GM12878 (cell line): Measurements from ENCODE around the gene TDRKH. TPM values are rescaled to one million over a fixed set of nuclear protein-coding genes. Genes with fewer than 3 reads are reported as not detected.

Source experiments
- ATAC-seq: fragments of 200-7000 bp; cut with Tn5 transposase; 3 replicates; pipeline ENCODE4 v1.9.1; 2020; ENCODE audit warnings: mild to moderate bottlenecking, moderate library complexity
- BruUV-seq: library from RNA; stranded (reverse); fragments of 400-500 nt; replicated peaks from 2 replicates; lab custom pipeline; 2021; lab: Mats Ljungman, UMichigan
- CTCF ChIA-PET: fragments of 300-600 bp; sonication (Branson Sonifier 250); formaldehyde crosslinking; extraction: SDS; loops from one replicate; lab custom pipeline; 2021; ENCODE audit warnings: inconsistent platforms; lab: Yijun Ruan, JAX
- POLR2A ChIA-PET: fragments of 350-600 bp; formaldehyde crosslinking; extraction: SDS; loops from one replicate; lab custom pipeline; 2021; ENCODE audit warnings: inconsistent platforms; lab: Charles Lee
- RAD21 ChIA-PET: fragments of 300-600 bp; sonication (Branson Sonifier 250); formaldehyde crosslinking; loops from one replicate; lab custom pipeline; 2023; ENCODE audit warnings: antibody characterized with exemption; ENCODE audit not compliant: unreplicated experiment; lab: Charles Lee
- SMC1A ChIA-PET: fragments of 300-600 bp; sonication (Branson Sonifier 250); formaldehyde crosslinking; loops from one replicate; lab custom pipeline; 2023; ENCODE audit not compliant: unreplicated experiment, uncharacterized antibody; lab: Charles Lee
- DNase-seq: peaks from one replicate; pipeline ENCODE4 v3.0.0-alpha.2; 2011; ENCODE audit warnings: low read depth, low spot score
- FAIRE-seq: peaks from 3 replicates; lab custom pipeline; 2011; peaks lifted over from hg19 to GRCh38; lab: Jason Lieb, UNC
- H2AFZ ChIP-seq: 2 replicates; pipeline ENCODE4 v1.6.0; 2011; ENCODE audit warnings: low read depth, low read length, control low read depth; ENCODE audit not compliant: control insufficient read depth
- H3K27ac ChIP-seq: 2 replicates; pipeline ENCODE4 v1.5.1; 2011; ENCODE audit warnings: control low read depth; ENCODE audit not compliant: control insufficient read depth, insufficient read depth
- H3K27me3 ChIP-seq, 2 experiments: replicated peaks in 1 of 2; 2 replicates each; pipeline versions ENCODE4 v1.6.0 to v1.6.1; 2011; ENCODE audit warnings: low read length in 1 of 2; ENCODE audit not compliant: control insufficient read depth in 2 of 2, insufficient read depth in 2 of 2
- H3K36me3 ChIP-seq, 2 experiments: 2 replicates each; pipeline ENCODE4 v1.5.1; 2011; ENCODE audit warnings: low read length in 1 of 2; ENCODE audit not compliant: control insufficient read depth in 2 of 2, insufficient read depth in 2 of 2
- H3K4me1 ChIP-seq: 2 replicates; pipeline ENCODE4 v1.6.1; 2011; ENCODE audit warnings: mild to moderate bottlenecking, low read length, moderate library complexity, mixed read lengths; ENCODE audit not compliant: control insufficient read depth, insufficient read depth
- H3K4me2 ChIP-seq: 2 replicates; pipeline ENCODE4 v1.6.0; 2011; ENCODE audit warnings: control low read depth; ENCODE audit not compliant: control insufficient read depth, insufficient read depth
- H3K4me3 ChIP-seq: fragments of 200-600 bp; sonication (generic); 2 replicates; pipeline ENCODE4 v1.5.1; 2016
- H3K79me2 ChIP-seq: 2 replicates; pipeline ENCODE4 v1.6.0; 2011; ENCODE audit warnings: low read length; ENCODE audit not compliant: control insufficient read depth, insufficient read depth
- H3K9ac ChIP-seq: 2 replicates; pipeline ENCODE4 v1.8.0; 2011; ENCODE audit warnings: low read length, control low read depth, mixed read lengths; ENCODE audit not compliant: control insufficient read depth, insufficient read depth
- H3K9me3 ChIP-seq: replicated peaks from 3 replicates; pipeline ENCODE4 v1.5.1; 2011; ENCODE audit warnings: mild to moderate bottlenecking, low read length; ENCODE audit not compliant: control insufficient read depth, insufficient read depth
- H4K20me1 ChIP-seq: 2 replicates; pipeline ENCODE4 v1.6.0; 2011; ENCODE audit not compliant: control insufficient read depth, insufficient read depth
- ATF7 ChIP-seq: fragments of 450-650 bp; IDR thresholded peaks from 2 replicates; pipeline ENCODE4 v1.6.1; 2016; ENCODE audit warnings: low read depth, mild to moderate bottlenecking
- CREB1 ChIP-seq: IDR thresholded peaks from 2 replicates; pipeline ENCODE4 v1.6.1; 2012; ENCODE audit warnings: low read depth, mild to moderate bottlenecking, inconsistent platforms
- FOXM1 ChIP-seq: IDR thresholded peaks from 2 replicates; pipeline ENCODE4 v1.6.1; 2012; ENCODE audit warnings: low read depth, mild to moderate bottlenecking, inconsistent platforms, low read length, moderate library complexity
- HDGF ChIP-seq: fragments of 450-650 bp; IDR thresholded peaks from 2 replicates; pipeline ENCODE4 v1.6.1; 2016; ENCODE audit warnings: antibody characterized with exemption
- JUNB ChIP-seq: IDR thresholded peaks from 2 replicates; pipeline ENCODE4 v1.6.1; 2016; ENCODE audit warnings: antibody characterized with exemption, mild to moderate bottlenecking
- KAT2A ChIP-seq: conservative IDR thresholded peaks from 2 replicates; pipeline ENCODE4 v1.6.1; 2011; ENCODE audit warnings: low read depth, low read length; ENCODE audit not compliant: control insufficient read depth
- MEF2A ChIP-seq: IDR thresholded peaks from 2 replicates; pipeline ENCODE4 v1.6.1; 2011; ENCODE audit warnings: low read depth, mild to moderate bottlenecking, low read length, moderate library complexity; ENCODE audit not compliant: insufficient read depth
- NFIC ChIP-seq: IDR thresholded peaks from 2 replicates; pipeline ENCODE4 v1.6.1; 2012; ENCODE audit warnings: low read depth, mild to moderate bottlenecking, inconsistent platforms, low read length, moderate library complexity
- NR2C1 ChIP-seq: fragments of 450-650 bp; IDR thresholded peaks from 2 replicates; pipeline ENCODE4 v1.6.1; 2017; ENCODE audit warnings: antibody characterized with exemption, mild to moderate bottlenecking, moderate library complexity
- PAX5 ChIP-seq: IDR thresholded peaks from 2 replicates; pipeline ENCODE4 v1.6.1; 2011; ENCODE audit warnings: low read depth, low read length, borderline replicate concordance
- ZNF217 ChIP-seq: fragments of 450-650 bp; IDR thresholded peaks from 2 replicates; pipeline ENCODE4 v1.6.1; 2017; ENCODE audit warnings: antibody characterized with exemption, mild to moderate bottlenecking
- ZSCAN29 ChIP-seq: fragments of 450-650 bp; IDR thresholded peaks from 2 replicates; pipeline ENCODE4 v1.6.1; 2017; ENCODE audit warnings: mild to moderate bottlenecking, moderate library complexity
- WGBS: methylation state at CpG from one replicate; pipeline ENCODE4 v1.1.6; 2016; ENCODE audit warnings: low lambda C conversion rate; ENCODE audit not compliant: insufficient replicate concordance, insufficient coverage; ENCODE audit errors: missing lambda C conversion rate; 5-methylcytosine and 5-hydroxymethylcytosine counted together
- in situ Hi-C: fragments of 300-500 bp; cut with MboI; formaldehyde crosslinking; loops from 9 replicates; pipeline ENCODE4 v1.14.3; 2018; ENCODE audit warnings: mixed read lengths
- intact Hi-C: fragments of 100-400 bp; cut with micrococcal nuclease; formaldehyde crosslinking; loops from one replicate; pipeline ENCODE4 v1.14.2; 2022; ENCODE audit not compliant: unreplicated experiment
- polyA plus RNA-seq, 11 experiments: library from polyadenylated mRNA; depleted of rRNA in 4 of 11; unstranded in 6 of 11; stranded (reverse) in 5 of 11; fragments of >200 nt; fragmentation: Nextera tagmentation in 4 of 11; fragmentation: Illumina TruSeq in 1 of 11; extraction: Ambion mirVana in 4 of 11; extraction: Trizol in 1 of 11; gene quantifications; 1 replicate in 1 of 11; 2 replicates in 10 of 11; pipeline versions ENCODE4 v1.2.1 to v1.2.3, GENCODE V29; 2011 to 2016; ENCODE audit warnings: inconsistent platforms in 2 of 11, missing spikeins in 2 of 11, low read depth in 1 of 11
- total RNA-seq, 4 experiments: library from RNA; depleted of rRNA in 3 of 4; stranded (reverse); fragments of >200 nt in 3 of 4; fragmentation: Illumina TruSeq in 1 of 4; extraction: Trizol in 1 of 4; gene quantifications; 2 replicates each; pipeline versions ENCODE4 v1.2.1 to v1.2.3, GENCODE V29; 2013 to 2021
- TF ChIP-seq, protein P1 (sequence below): fragments of 450-650 bp; IDR thresholded peaks from 2 replicates; pipeline ENCODE4 v1.6.1; 2017; ENCODE audit warnings: mild to moderate bottlenecking, moderate library complexity

The TDRKH gene
- total and polyA plus RNA-seq, 10 of the 15 experiments (the other 5 are each of a cell fraction or from before 2014, with no cell fraction given): 1.3 to 8.4 (median 2.9) TPM

DNA sequence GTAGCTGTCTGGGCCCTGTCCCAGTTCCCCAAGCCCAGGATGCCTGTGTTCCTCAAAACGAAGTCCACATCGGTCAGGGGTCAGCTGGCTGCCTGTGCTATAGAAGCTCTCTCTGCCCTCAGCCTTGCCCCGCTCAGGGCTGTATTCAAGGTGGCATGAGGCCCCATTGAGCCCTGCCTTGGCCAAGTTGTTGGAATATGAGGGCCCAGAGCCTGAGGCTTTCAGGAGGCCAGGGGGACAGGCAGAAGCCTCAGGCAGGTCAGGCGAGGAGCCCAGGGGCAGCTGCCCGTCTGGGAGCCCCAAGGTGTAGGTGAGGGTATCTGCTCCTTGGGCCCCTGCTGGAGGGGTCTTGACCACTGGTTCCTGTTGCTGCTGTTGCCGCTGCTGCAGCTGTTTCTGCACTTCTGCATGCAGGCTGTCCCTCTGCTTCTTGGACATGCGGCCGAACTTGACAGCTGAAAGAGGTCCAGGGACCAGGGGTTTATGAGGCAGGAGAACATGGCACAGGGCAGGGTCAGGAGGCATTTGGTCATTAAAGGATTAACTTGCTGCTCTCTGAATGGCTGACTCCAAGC is 24.8 kb upstream of the TDRKH start:
- SMC1A ChIA-PET: no interaction called here
- no TSS peak for BruUV-seq
- H3K27ac ChIP-seq: no peak overlapping the region
- no peak for DNase-seq
- no peaks in the 10 kb centered on the region for H3K9me3 ChIP-seq
- intact Hi-C loops (no loop called here), in situ Hi-C loops (no loop called here)
- ATAC-seq: no peak
- no peaks in the 10 kb centered on the region for H3K79me2 ChIP-seq
- no peaks in the 10 kb centered on the region for H4K20me1 ChIP-seq
- no peak overlapping the region for H2AFZ ChIP-seq
- CTCF ChIA-PET: no interaction called here
- no peak for TF ChIP-seq MEF2A
- TF ChIP-seq KAT2A: no peak
- POLR2A ChIA-PET: no interaction called here
- RAD21 ChIA-PET: no interaction called here
- WGBS: 22% methylated on average over 8 of the region's 8 CpGs
- H3K9ac ChIP-seq: no peak overlapping the region
- no peak overlapping the region for H3K4me3 ChIP-seq
- FAIRE-seq: no peak
- H3K36me3 ChIP-seq: no peaks in the 10 kb centered on the region
- H3K27me3 ChIP-seq: peaks cover 0 to 4% of the 10 kb centered on the region in 2 experiments; a peak in 2 of 4 replicates
- H3K4me1 ChIP-seq: no peaks in the 10 kb centered on the region
- no peak overlapping the region for H3K4me2 ChIP-seq

DNA sequence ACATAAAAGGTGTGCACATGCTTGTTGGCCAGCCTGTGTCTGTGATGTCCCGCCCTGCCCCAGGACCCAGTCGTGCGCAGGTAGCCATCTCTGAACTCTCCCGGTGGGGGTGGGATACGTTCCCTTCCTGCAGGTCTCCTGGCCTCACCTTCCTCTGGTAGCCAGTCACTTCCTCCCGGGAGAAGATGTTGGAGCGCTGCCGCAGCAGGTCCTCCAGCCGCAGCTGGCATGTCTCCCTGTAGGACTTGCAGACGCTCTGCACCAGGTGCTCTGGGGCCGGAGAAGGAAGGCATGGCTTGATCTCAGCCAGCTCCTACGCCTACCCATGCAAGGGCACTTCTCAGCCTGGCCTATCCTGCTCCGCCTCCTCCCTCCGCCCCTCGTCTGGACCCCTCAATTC is 24.1 kb upstream of the TDRKH start:
- ChIA-PET CTCF (no interaction called here), SMC1A (no interaction called here), POLR2A (no interaction called here), RAD21 (no interaction called here)
- Histone ChIP-seq H3K27ac (no peak overlapping the region), H3K4me2 (no peak overlapping the region), H3K36me3 (no peaks in the 10 kb centered on the region), H3K27me3 (peaks cover 0 to 4% of the 10 kb centered on the region in 2 experiments; a peak in 2 of 4 replicates), H3K79me2 (no peaks in the 10 kb centered on the region), H3K9me3 (no peaks in the 10 kb centered on the region), H3K9ac (no peak overlapping the region), H3K4me3 (no peak overlapping the region), H3K4me1 (no peaks in the 10 kb centered on the region), H4K20me1 (no peaks in the 10 kb centered on the region), H2AFZ (no peak overlapping the region)
- BruUV-seq: no TSS peak
- intact Hi-C loops: no loop called here
- no peak for DNase-seq
- ATAC-seq: no peak
- no peak for FAIRE-seq
- WGBS: 53% methylated on average over 15 of the region's 15 CpGs
- TF ChIP-seq PAX5 (no peak), CREB1 (no peak), ZSCAN29 (no peak), ZNF217 (no peak), MEF2A (no peak), HDGF (no peak), NR2C1 (no peak), JUNB (no peak), NFIC (no peak), FOXM1 (no peak), ATF7 (no peak)
- TF ChIP-seq, protein P1, sequence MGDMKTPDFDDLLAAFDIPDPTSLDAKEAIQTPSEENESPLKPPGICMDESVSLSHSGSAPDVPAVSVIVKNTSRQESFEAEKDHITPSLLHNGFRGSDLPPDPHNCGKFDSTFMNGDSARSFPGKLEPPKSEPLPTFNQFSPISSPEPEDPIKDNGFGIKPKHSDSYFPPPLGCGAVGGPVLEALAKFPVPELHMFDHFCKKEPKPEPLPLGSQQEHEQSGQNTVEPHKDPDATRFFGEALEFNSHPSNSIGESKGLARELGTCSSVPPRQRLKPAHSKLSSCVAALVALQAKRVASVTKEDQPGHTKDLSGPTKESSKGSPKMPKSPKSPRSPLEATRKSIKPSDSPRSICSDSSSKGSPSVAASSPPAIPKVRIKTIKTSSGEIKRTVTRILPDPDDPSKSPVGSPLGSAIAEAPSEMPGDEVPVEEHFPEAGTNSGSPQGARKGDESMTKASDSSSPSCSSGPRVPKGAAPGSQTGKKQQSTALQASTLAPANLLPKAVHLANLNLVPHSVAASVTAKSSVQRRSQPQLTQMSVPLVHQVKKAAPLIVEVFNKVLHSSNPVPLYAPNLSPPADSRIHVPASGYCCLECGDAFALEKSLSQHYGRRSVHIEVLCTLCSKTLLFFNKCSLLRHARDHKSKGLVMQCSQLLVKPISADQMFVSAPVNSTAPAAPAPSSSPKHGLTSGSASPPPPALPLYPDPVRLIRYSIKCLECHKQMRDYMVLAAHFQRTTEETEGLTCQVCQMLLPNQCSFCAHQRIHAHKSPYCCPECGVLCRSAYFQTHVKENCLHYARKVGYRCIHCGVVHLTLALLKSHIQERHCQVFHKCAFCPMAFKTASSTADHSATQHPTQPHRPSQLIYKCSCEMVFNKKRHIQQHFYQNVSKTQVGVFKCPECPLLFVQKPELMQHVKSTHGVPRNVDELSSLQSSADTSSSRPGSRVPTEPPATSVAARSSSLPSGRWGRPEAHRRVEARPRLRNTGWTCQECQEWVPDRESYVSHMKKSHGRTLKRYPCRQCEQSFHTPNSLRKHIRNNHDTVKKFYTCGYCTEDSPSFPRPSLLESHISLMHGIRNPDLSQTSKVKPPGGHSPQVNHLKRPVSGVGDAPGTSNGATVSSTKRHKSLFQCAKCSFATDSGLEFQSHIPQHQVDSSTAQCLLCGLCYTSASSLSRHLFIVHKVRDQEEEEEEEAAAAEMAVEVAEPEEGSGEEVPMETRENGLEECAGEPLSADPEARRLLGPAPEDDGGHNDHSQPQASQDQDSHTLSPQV: no peak
- in situ Hi-C loops: no loop called here
